GM18909 (cell line): ENCODE measurements around the gene SREK1IP1.

Experiments
- ATAC-seq: cut with Tn5 transposase; IDR thresholded peaks from one replicate; pipeline ENCODE4 v1.9.1; 2021; ENCODE audit warnings: mild to moderate bottlenecking; ENCODE audit not compliant: unreplicated experiment, poor library complexity

SREK1IP1 gene

GRCh38 chr5:64690104-64690416 lies 78.4 kb downstream of the SREK1IP1 start:
- no peak for ATAC-seq

- ATAC-seq, result no peak
Measured at GRCh38 chr5:64688965-64689364, 79.5 kb downstream of the SREK1IP1 start.

DNA sequence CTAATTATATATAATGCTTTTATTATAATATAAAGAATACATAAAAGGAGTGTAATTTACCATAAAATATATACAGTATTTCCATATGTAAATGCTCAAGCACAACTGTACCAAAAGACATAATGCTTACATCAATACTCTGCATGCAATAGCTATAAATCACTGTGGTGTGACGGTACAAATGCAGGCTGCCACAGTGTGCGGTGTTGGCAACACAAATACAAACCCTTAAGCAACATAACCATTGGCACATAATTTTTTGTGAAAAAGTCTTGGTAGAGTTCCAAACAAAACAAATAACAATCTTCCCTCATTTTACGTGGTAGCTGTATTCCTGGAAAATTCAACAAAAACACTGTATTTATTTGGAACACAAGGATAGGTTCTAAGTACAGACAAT lies 80.1 kb downstream of the SREK1IP1 start:
- no peak for ATAC-seq

DNA sequence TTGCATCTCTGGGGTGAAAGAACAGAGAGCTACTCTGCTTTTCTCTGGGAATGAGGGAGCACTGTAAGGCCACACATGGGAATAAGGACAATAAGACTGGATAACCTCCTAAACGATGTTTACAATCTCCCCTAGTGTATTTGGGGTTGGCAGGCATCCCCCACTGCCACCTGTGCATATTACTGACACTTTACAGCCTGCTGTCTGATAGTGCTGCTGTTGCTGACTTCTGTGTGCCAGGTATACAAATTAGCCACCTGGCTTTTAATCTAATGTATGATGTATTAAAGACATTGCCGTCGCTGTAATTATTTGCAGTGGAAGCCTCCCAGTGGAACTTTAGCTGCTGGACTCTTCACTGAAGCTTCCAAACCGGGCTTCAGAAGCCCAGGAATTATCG lies 82.6 kb downstream of the SREK1IP1 start:
- ATAC-seq, result no peak

GRCh38 chr5:64682608-64683007 lies 85.9 kb downstream of the SREK1IP1 start:
- no peak for ATAC-seq

DNA sequence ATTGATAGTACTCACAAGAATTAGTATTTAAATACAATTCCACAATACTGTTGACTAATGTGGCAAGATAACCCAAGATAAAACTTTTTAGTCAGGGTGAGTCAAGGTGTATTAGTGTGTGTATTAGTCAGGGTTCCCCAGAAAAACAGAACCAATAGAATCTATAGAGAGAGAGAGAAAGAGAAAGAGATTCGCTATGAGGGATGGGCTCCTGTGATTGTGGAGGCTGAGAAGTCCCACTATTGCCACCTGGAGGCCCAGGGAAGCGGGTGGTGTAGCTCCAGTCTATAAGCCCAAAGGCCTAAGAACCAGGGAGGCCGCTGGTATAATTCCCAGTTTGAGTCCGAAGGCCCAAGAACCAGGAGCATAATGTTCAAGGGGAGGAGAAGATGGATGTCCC lies 88.2 kb downstream of the SREK1IP1 start:
- no peak for ATAC-seq

GRCh38 chr5:64678374-64678773 lies 90.1 kb downstream of the SREK1IP1 start:
- no peak for ATAC-seq

DNA sequence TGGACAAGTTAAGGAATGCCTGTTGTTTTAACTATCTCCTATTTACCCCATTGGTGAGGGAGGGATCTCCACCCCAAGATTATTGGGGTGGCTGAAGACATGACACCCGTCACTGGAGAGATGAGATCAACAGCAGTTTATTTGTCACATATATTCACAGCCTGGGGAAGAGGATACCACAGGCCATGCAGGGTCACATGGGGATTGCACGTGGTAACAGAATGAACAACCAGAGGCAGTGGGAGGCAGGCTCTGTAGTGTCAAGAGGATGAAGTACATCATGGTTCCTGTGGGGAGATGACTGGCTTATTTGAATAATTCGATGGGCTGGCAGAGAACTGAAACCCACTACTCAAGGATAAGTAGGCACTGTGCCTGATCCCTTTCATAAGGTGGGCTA lies 96.8 kb downstream of the SREK1IP1 start:
- ATAC-seq, result no peak

DNA sequence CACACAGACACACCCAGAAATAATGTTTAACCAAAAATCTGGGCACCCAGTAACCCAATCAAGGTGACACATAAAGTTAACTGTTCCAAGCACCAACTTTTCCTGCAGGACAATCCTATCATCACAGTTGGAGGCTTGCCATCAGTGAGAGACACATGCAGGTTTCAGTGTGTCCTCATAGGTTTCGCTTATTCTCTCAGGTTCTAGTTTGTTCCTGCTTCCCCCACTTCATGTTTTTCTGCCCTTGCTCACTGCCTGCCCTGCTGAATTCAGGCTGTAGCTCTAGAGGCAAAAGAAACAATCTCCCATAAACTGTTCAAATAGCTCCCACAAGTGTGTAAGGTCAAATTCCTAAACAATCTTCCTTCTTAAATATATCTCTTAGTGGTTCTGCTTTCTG lies 98.2 kb downstream of the SREK1IP1 start:
- no peak for ATAC-seq
